COLO829 (cell line): ENCODE data around the gene HMGCS1.
"Not testable (repeated sequence)": the region's sequence is repeated elsewhere in the genome, so short reads cannot be mapped to it uniquely, and the experiment has no call there.

ENCODE experiments used
- DNase-seq: peaks from one replicate; pipeline ENCODE4 v3.0.0; 2012; ENCODE audit warnings: low spot score

Gene HMGCS1

GRCh38 chr5:43313035-43313853 is at the start of gene HMGCS1:
Gene HMGCS1, minus strand, starts transcription at chr5:43313412. Its CDS starts 14,447 bp downstream, at chr5:43298965.
- DNase-seq, result peak; percentile 95

DNA sequence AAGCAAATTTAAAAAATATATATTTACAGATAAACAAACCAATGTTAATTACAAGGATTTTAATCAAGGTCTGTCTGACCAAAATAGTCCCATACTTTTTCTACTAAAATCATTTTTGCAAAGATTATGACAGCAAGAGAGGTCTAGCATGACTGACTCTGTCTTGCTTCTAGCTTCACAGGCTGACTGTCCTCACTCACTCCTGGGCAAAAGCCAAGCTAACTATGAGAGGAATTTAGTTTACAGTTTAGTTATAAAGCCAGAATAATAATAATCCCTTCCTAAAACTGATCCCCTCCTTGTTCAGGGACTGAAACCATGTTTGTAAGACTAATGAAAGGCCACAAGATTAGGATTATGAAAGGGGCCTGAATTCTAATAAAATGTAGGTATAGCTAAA is 45.5 kb upstream of the HMGCS1 start:
- DNase-seq, result no peak

DNA sequence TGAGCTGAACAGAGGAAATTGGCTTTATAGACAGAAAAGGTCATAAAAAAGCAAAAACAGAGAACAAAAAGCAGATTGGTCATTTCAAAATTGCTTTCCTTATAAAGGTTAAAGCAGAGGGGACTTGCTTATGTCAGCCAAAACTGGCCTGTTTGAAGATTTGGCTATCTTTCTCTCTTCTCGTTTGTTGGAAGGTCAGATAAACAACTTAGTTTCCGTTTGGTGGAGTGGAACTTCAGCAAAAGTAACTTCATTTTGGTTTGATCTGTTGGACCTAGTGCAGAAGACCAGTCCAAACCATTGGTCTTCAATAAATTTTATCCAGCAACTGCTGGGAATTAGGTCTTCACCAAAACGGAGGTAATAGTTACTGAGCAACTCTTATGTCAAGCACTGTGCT is 45.1 kb upstream of the HMGCS1 start:
- DNase-seq, result no peak

GRCh38 chr5:43357878-43358281 is 44.7 kb upstream of the HMGCS1 start:
- no peak for DNase-seq

DNA sequence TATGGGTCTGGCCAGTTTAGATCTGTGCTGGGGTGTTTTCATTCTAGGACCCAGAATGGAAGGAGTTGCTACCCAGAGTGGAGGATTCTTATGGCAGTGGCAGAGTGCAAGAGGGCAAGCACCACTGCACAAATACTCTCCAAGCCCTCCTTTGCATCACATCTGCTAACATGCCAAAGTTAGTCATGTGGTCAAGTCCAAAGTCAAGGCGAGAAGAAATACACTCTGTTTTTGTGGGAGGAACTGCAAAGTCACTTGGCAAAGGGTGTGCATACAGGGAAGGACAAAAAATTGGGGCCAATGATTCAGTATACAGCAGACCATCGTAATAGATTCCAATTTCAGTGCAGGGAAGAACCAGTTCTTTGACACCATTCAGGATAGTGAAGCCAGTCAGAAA is 43.9 kb upstream of the HMGCS1 start:
- DNase-seq, result no peak

DNA sequence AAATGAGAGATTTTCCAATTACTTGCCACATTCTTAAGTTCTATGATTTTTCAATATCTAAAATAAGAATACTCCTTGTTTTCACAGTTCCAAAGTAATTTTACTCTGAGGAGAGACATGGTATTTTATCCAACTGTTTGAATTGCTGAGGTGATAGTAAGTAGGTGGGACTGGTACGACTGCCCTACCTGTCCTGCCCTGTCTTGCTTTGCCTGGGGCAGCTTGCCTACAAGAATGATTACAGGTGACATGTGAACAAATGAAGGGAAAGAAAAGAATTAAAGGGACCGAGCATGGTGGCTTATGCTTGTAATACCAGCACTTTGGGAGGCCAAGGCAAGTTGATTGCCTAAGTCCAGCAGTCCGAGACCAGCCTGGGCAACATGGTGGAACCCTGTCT is 41.6 kb upstream of the HMGCS1 start:
- DNase-seq, result no peak

GRCh38 chr5:43353668-43354067 is 40.5 kb upstream of the HMGCS1 start:
- DNase-seq, result no peak

DNA sequence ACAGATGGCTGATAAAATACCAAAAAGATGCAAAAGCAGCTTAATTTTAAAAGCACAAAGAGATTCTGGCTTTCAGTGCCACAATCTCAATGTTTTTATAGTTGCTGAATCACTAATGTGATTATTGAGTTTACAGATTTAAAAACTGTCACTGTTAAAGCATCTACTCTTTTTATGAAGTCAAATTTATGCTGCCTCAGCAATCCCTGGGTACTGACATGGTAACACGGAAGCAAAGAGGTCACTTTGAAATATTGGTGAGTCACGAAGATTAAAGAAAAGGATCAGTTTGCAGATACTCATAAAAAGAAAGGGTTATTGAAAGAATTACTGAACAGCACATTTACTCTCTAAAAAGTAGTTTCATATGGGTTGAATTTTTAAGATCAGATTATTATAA is 39.7 kb upstream of the HMGCS1 start:
- DNase-seq, result peak; percentile 17

DNA sequence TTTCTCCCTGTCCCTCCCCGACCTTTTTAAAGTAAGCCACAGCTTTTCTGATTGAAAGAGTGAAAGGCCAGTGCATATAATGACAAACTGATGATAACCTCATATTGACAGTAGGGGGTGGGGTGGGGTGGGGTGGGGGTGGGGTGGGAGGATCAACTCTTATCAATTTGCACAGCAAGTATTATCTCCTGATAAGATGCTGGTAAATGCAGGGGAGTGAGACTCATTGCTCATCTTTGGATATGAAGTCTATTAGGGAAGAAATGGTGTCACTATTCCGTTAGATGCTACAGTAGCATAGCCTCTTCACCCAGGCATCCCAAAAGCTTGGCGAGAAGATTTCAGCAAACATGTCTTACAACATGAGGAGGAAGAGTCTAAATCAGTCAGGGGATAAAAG is 38.9 kb upstream of the HMGCS1 start:
- DNase-seq, result no peak

DNA sequence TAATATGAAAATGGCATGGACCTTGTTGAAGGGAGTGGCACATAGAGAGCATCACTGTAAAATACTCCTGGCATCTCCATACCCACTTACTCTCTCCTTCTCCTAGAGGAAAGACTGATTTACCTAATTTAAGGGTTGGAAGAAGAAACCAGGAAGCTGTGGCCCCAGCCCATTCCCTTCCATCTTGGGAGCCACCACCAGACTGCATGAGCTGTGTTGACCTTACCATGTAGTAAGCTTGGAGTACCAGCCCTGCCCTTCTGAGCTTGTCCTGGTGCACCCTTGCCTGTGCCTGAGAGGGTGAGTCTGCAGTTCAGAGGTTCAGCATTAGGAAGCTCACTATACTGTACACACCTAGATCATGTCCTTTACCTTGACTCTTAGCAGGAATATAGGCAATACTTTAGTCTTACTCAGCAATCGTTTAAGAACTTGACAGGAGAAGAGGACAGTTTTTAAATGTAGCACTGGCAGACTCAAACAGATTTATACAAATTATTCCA is 35.7 kb upstream of the HMGCS1 start:
- DNase-seq, result no peak

DNA sequence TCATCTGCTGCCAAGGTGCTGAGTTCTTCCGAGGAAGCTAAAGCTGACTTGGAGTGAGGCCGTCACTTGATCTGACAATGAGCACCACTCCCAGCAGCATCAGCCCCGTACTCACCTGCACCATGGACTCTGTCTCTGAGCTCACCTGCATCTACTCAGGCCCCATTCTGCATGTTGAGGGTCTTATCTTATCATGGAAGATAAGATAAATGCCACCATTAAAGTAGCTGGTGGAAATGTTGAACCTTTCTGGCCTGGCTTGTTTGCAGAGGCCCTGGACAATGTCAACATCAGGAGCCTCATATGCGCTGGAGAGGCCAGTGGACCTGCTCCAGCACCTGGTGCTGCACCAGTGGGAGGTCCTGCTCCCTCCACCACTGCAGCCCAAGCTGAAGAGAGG is 35.0 kb upstream of the HMGCS1 start:
- no peak for DNase-seq

GRCh38 chr5:43338862-43339261 is 25.6 kb upstream of the HMGCS1 start:
- DNase-seq, result no peak

DNA sequence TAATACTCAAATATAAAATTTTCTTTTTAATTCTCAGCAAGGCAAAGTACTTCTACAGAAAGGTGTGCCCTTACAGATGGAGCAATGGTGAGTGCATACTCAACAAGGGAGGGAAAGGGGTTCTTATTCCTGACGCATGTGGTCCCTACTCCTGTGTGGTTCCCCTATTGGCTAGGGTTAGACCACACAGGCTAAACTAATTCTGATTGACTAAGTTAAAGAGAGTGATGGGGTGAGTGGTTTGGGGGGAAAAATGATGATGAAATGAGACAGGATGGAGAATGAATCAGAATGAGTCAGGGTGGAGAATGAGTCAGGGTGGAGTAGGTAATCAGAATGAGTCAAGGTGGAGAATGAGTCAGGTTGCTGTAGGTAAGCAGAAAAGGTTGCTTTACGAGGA is 22.9 kb upstream of the HMGCS1 start:
- DNase-seq, result no peak

- DNase-seq, result no peak
Measured at GRCh38 chr5:43335681-43336080, 22.5 kb upstream of the HMGCS1 start.

GRCh38 chr5:43332401-43332800 is 19.2 kb upstream of the HMGCS1 start:
- DNase-seq, result no peak

- not testable (repeated sequence) for DNase-seq
Measured at GRCh38 chr5:43325624-43326023, 12.4 kb upstream of the HMGCS1 start.

GRCh38 chr5:43323488-43323887 is 10.3 kb upstream of the HMGCS1 start:
- DNase-seq, result not testable (repeated sequence)

- DNase-seq, result no peak
Measured at GRCh38 chr5:43320846-43321245, 7.6 kb upstream of the HMGCS1 start.

DNA sequence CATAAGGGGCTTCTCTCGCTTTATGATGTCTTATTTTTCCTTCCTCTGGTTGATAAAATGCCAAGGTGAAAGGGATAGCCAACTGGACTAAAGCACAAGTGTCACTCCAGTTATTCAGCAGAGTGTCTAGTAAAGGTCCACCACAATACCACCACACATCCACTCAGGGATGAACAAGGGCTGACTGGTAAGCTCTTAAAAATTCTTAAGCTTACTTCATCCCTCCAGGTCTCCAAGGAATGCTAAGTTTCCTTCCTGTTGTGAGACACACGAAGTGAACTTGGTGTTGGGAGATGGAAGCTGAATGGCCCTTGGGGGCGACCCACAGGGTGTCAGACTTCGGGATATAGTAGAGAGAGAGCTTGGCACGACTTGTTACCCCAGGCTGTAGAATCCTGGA is 3.2 kb upstream of the HMGCS1 start:
- DNase-seq, result no peak

DNA sequence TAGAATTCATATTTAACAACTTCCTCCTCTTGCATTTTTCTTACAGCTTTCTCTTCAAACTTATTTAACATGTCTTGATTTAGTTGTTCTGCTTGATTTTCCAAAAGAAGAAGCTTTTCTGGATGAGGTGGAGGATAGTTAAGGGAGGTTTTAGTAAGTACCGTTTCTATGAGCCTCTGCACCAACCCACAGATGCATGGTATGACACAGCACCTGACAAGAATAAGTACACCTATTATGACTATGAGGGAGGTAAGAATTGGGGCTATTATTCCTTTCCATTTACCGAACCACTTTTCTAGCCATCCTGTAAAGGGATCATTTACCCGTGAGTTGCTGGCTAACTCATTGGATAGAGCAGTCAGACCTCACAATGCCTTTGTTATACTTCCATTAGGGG is 2.5 kb upstream of the HMGCS1 start:
- DNase-seq, result no peak

GRCh38 chr5:43315263-43315662 is 2.1 kb upstream of the HMGCS1 start:
- no peak for DNase-seq

- DNase-seq, result no peak
Measured at GRCh38 chr5:43314724-43315123, 1.5 kb upstream of the HMGCS1 start.

- DNase-seq, result no peak
Measured at GRCh38 chr5:43313854-43314457, 744 bp upstream of the HMGCS1 start.

- DNase-seq, result no peak
Measured at GRCh38 chr5:43312699-43313034, 545 bp downstream of the HMGCS1 start.
